H1 (cell line): ENCODE results near the gene CNPY2. TPM values are rescaled to one million over a fixed set of nuclear protein-coding genes. Genes with fewer than 3 reads are reported as not detected.

Source experiments
- CHD2 ChIP-seq: IDR thresholded peaks from 2 replicates; pipeline ENCODE4 v1.6.1; 2012; ENCODE audit warnings: low read length, improper control_type of control experiment
- POLR2AphosphoS5 ChIP-seq: IDR thresholded peaks from 2 replicates; pipeline ENCODE4 v1.6.1; 2011; ENCODE audit warnings: low read depth, low read length
- polyA plus RNA-seq, 7 experiments: library from polyadenylated mRNA; depleted of rRNA in 3 of 7; stranded (reverse) in 5 of 7; unstranded in 2 of 7; fragments of >200 nt in 5 of 7; fragments of 200-250 nt in 2 of 7; gene quantifications; 1 replicate in 5 of 7; 2 replicates in 1 of 7; 4 replicates in 1 of 7; pipeline versions ENCODE4 v1.2.1 to v1.2.3, GENCODE V29; 2011 to 2013; ENCODE audit warnings: missing spikeins in 2 of 7, mixed read lengths in 2 of 7
- total RNA-seq: library from RNA; stranded (reverse); fragmentation: NEBNext Ultra II Directional; extraction: Animal tissue kit (Norgen Biotek cat#: 25700); gene quantifications from 2 replicates; pipeline ENCODE4 v1.2.1, GENCODE V29; 2021
- TF ChIP-seq, protein P1 (sequence below): IDR thresholded peaks from 2 replicates; pipeline ENCODE4 v1.6.1; 2012; ENCODE audit warnings: inconsistent platforms

CNPY2 gene
- total and polyA plus RNA-seq, 2 of the 8 experiments (the other 6 are each of a cell fraction or from before 2014, with no cell fraction given): 203 to 281 TPM

DNA sequence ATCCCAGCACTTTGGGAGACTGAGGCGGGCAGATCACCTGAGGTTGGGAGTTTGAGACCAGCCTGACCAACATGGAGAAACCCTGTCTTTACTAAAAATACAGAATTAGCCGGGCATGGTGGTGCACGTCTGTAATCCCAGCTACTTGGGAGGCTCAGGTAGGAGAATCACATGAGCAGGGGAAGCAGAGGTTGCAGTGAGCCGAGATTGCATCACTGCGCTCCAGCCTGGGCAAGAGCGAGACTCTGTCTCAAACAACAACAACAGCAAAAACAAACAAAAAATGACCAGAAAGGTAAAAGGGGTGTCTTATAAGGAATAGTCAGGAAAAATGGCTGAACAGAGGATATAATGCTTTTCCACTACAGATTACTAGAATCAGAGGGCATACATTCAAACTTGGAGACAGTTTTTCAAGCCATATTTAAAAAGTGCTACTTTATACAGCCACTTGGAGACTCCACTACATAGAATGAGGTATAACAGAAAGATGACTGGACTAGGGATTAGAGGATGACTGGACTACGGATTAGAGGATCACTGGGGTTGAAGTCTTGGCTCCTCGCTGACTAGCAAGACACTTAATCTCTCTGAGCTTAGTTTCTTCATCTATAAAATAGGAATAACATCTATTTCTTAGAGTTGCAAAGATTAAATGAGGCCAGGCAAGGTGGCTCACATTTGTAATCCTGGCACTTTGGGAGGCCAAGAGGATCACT lies 10.8 kb downstream of the CNPY2 start (continued):
- TF ChIP-seq CHD2: no peak
- no peak for TF ChIP-seq POLR2AphosphoS5
- TF ChIP-seq, protein P1, sequence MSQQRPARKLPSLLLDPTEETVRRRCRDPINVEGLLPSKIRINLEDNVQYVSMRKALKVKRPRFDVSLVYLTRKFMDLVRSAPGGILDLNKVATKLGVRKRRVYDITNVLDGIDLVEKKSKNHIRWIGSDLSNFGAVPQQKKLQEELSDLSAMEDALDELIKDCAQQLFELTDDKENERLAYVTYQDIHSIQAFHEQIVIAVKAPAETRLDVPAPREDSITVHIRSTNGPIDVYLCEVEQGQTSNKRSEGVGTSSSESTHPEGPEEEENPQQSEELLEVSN: no peak
